Kidney (tissue), 14 donors: ENCODE data around the gene RAVER2. TPM values are rescaled to one million over a fixed set of nuclear protein-coding genes. Genes with fewer than 3 reads are reported as not detected.

Experiments
- DNase-seq, 5 donors: peaks; one replicate each; pipeline ENCODE4 v3.0.0-alpha.2; 2013 to 2020
- FAIRE-seq: peaks from 2 replicates; lab custom pipeline; 2012; peaks lifted over from hg19 to GRCh38; lab: Jason Lieb, UNC
- H3K27ac ChIP-seq, 2 donors: one replicate each; pipeline ENCODE4 v1.7.0; 2013; ENCODE audit warnings: low read depth in 2 of 2, low read length in 2 of 2, inconsistent platforms in 1 of 2
- H3K27me3 ChIP-seq: one replicate; pipeline ENCODE4 v1.7.1; 2013; ENCODE audit warnings: low read length, inconsistent platforms; ENCODE audit not compliant: control insufficient read depth, insufficient read depth
- H3K36me3 ChIP-seq, 3 donors: one replicate each; pipeline versions ENCODE4 v1.7.0 to v1.7.1; 2013; ENCODE audit warnings: low read length in 3 of 3, control low read depth in 1 of 3, inconsistent platforms in 1 of 3; ENCODE audit not compliant: insufficient read depth in 3 of 3, control insufficient read depth in 2 of 3
- H3K4me1 ChIP-seq, 3 donors: one replicate each; pipeline versions ENCODE4 v1.7.0 to v1.7.1; 2013; ENCODE audit warnings: low read length in 3 of 3, inconsistent platforms in 1 of 3, low read depth in 1 of 3; ENCODE audit not compliant: control insufficient read depth in 2 of 3, insufficient read depth in 2 of 3
- H3K4me3 ChIP-seq, 3 donors: one replicate each; pipeline versions ENCODE4 v1.7.0 to v1.8.1; 2013; ENCODE audit warnings: low read length in 3 of 3, control low read depth in 1 of 3, inconsistent platforms in 1 of 3
- H3K9ac ChIP-seq, 3 donors: one replicate each; pipeline versions ENCODE4 v1.7.0 to v1.7.1; 2013; ENCODE audit warnings: low read length in 3 of 3, control low read depth in 1 of 3, inconsistent platforms in 1 of 3
- H3K9me3 ChIP-seq, 3 donors: one replicate each; pipeline versions ENCODE4 v1.7.0 to v1.7.1; 2013; ENCODE audit warnings: low read length in 3 of 3, control low read depth in 1 of 3, inconsistent platforms in 1 of 3; ENCODE audit not compliant: control insufficient read depth in 2 of 3, insufficient read depth in 1 of 3
- CTCF ChIP-seq: IDR thresholded peaks from 3 replicates; pipeline ENCODE4 v1.5.1; 2012; ENCODE audit warnings: mild to moderate bottlenecking, moderate library complexity, borderline replicate concordance; ENCODE audit not compliant: insufficient read depth; ENCODE audit errors: extremely low read depth
- intact Hi-C: fragments of 100-400 bp; cut with DNase I; formaldehyde crosslinking; loops from one replicate; pipeline ENCODE4 v1.11.1; 2022
- polyA plus RNA-seq: library from polyadenylated mRNA; stranded (reverse); fragments of 350-450 nt; fragmentation: Illumina TruSeq; extraction: RNeasy Lipid Tissue Mini Kit (QIAGEN cat#74804); gene quantifications from one replicate; pipeline ENCODE4 v1.2.3, GENCODE V29; 2014; ENCODE audit warnings: low read depth, low replicate concordance; ENCODE audit not compliant: insufficient read depth
- total RNA-seq: library from RNA; stranded (reverse); fragmentation: NEBNext Ultra II Directional; extraction: Animal tissue kit (Norgen Biotek cat#: 25700); gene quantifications from one replicate; pipeline ENCODE4 v1.2.1, GENCODE V29; 2021
- donor health status: control.
- donor health status: control.
- donor health status: control.
- donor health status: control.
- donor health status: control.
- donor health status: DM: yes; HTN: yes; CAD: no.
- donor health status: Normal renal cell carcinoma (clear cell type).

The RAVER2 gene
- total and polyA plus RNA-seq, 2 donors from 2014 or later, result 7.7 to 9.4 TPM

DNA sequence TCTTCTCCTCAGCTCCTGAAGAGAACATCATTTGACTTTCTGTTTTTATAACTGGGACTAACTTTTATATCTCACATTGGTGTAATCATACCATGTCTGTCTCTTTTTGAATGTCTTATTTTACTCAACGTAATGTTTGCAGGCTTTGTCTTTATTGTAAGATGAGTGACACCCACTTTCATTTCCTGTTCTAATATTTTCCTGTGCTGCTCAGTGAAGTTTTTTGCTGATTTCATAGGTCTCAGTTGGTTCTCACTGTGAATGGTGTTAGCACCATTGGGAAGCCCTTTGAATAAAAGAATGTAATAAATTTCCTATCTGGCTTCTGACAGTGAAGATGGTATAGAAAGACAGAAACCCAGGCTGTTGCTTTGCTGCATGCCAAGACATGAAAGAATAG is 84.0 kb downstream of the RAVER2 start:
- H3K4me1 ChIP-seq, result no peaks in the 10 kb centered on the region
- H3K27ac ChIP-seq, result no peak overlapping the region
- H3K9ac ChIP-seq, result no peak overlapping the region
- peaks cover 7 to 9% (median 7%) of the 10 kb centered on the region in 3 donors for H3K36me3 ChIP-seq
- TF ChIP-seq CTCF, result no peak
- DNase-seq (no peak), FAIRE-seq (no peak)
- H3K27me3 ChIP-seq, result no peaks in the 10 kb centered on the region
- H3K4me3 ChIP-seq, result no peak overlapping the region
- intact Hi-C loops, result loop anchor here (10.0 kb wide), 2 partner anchors 444 to 564 kb away; no protein-coding TSS in a partner anchor
- H3K9me3 ChIP-seq, result no peaks in the 10 kb centered on the region

DNA sequence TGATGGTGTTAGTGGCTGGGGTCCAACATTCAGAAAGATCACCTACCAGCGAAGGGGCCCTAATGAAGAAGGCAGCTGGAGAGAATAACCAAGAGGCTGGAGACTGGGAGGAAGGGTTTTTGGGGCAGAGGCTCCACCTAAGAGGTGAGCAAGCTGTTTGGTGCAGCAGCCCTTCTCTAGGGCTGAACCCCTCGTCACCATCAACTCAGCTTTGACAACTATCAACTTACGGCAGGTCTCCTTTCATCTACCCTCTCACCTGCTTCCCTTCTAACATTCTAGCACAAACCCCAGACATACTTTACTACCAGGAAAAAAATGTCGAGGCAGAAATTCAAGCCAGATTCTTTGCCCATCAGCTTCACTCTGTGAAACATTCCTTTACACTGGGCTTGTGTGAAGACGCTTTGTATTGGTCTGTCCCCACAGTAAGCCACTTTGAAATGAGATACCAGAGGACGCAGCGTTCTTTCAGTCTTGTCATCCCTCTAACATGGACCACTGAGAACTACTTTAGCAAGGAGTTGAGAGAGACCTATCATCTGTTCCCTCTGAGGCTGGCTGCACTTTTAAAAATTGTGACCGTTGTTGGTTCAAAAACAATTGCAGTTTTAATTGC is 84.6 kb downstream of the RAVER2 start:
- DNase-seq (peak in 2 of 5 donors; percentile 53 to 58), FAIRE-seq (no peak)
- Histone ChIP-seq H3K36me3 (peaks cover 10 to 13% (median 11%) of the 10 kb centered on the region in 3 donors), H3K27ac (no peak overlapping the region), H3K4me1 (no peaks in the 10 kb centered on the region), H3K9ac (no peak overlapping the region), H3K9me3 (no peaks in the 10 kb centered on the region), H3K4me3 (no peak overlapping the region), H3K27me3 (no peaks in the 10 kb centered on the region)
- intact Hi-C loops, result loop anchor here (10.0 kb wide), 2 partner anchors 445 to 565 kb away; no protein-coding TSS in a partner anchor
- no peak for TF ChIP-seq CTCF

DNA sequence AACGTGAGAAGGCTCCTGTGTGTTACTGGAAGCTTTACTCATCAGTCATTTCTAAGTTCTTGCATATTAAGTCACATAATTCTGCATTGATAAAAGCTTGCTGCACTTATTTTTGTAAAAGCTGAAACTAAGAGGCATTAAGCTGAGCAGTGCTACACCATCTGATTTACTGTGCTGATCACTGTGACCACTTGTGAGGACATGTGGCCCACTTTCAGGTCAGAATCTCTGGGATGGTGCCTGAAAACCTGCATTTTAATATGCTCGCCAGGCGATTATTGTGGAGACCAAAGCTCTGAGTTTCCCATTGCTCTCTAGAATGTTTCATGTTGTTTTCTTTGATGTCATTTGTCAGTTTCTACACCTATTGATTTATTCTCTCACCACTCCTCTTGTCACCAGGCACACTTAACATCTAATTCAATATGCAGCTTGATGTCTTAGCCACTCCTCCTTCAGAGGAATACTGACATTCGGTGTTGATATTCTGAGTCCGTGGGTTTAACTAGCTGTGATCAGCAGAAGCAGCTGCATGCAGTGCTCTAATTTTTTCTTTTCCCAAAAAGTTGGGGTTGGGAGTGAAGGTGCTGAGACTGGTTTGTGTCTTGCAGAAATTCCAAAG is 85.3 kb downstream of the RAVER2 start:
- H3K27me3 ChIP-seq, result no peaks in the 10 kb centered on the region
- TF ChIP-seq CTCF, result no peak
- H3K4me1 ChIP-seq, result no peaks in the 10 kb centered on the region
- no peaks in the 10 kb centered on the region for H3K9me3 ChIP-seq
- intact Hi-C loops, result no loop called here
- peaks cover 10 to 19% (median 11%) of the 10 kb centered on the region in 3 donors for H3K36me3 ChIP-seq
- no peak overlapping the region for H3K9ac ChIP-seq
- DNase-seq (no peak), FAIRE-seq (no peak)
- H3K27ac ChIP-seq, result no peak overlapping the region
- no peak overlapping the region for H3K4me3 ChIP-seq
